WI38 (cell line): Measurements from ENCODE around the gene ANKMY1.
A peak's percentile ranks its signal among the peaks of the same experiment; 100 is the strongest.

Source experiments
- H3K4me3 ChIP-seq: 2 replicates; pipeline ENCODE4 v1.5.1; 2011; ENCODE audit warnings: low read depth, mild to moderate bottlenecking, control low read depth, low read length
- TF ChIP-seq, protein P1 (sequence below): IDR thresholded peaks from 2 replicates; pipeline ENCODE4 v1.5.1; 2012; ENCODE audit warnings: low read depth, mild to moderate bottlenecking, control low read depth, low read length

ANKMY1 gene

DNA sequence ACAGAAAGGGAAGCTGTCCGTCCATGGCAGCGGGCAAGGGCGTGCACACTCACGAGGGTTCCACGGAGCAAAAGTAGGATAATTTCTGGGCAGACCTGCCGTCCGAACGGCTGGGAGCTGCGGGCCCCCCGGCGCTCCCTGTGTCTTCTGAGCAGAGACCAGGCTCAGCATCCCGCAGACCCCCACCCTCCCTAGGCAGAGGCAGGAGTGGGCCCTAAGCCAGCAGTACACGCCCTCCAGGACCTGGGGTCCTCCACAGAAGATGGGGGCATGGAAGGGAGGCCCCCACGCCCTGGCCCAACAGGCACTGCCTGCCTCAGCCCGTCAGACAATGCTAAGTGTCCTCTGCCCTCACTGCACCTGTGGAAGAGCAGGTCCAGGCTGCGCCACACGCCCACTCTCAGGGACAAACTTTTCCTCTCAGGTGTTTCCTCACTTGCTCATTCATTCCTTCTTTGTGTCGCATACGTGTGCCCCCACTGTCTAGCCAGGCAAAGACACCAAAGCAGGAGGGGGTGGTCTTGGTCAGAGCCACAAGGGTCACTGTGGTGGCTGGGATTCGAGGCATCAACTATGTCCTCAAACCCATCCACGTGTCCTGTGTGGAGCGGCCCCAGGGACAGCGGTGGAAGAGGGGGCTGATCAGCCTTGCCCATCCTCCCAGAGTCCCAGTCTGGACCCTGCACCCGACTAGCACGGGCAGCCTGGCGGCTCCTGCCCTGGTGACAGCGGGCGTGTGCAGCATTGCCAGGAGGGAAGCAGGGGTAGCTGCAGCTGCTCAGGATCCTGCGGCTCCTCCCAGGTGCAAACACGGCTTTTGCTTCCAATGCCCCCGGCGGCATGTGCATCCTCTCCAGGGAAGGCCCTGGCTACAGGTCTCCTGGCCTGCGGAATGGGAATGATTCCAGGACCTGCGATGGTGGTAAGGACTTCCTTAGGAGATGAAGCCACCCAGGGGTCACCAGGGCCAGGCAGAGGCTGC is 124.7 kb downstream of the ANKMY1 start:
- TF ChIP-seq, protein P1, sequence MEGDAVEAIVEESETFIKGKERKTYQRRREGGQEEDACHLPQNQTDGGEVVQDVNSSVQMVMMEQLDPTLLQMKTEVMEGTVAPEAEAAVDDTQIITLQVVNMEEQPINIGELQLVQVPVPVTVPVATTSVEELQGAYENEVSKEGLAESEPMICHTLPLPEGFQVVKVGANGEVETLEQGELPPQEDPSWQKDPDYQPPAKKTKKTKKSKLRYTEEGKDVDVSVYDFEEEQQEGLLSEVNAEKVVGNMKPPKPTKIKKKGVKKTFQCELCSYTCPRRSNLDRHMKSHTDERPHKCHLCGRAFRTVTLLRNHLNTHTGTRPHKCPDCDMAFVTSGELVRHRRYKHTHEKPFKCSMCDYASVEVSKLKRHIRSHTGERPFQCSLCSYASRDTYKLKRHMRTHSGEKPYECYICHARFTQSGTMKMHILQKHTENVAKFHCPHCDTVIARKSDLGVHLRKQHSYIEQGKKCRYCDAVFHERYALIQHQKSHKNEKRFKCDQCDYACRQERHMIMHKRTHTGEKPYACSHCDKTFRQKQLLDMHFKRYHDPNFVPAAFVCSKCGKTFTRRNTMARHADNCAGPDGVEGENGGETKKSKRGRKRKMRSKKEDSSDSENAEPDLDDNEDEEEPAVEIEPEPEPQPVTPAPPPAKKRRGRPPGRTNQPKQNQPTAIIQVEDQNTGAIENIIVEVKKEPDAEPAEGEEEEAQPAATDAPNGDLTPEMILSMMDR: no peak

GRCh38 chr2:240432430-240432819 is 125.4 kb downstream of the ANKMY1 start:
- TF ChIP-seq, protein P1: no peak
- no peak overlapping the region for H3K4me3 ChIP-seq

More for the DNA sequence above, 124.7 kb downstream of the ANKMY1 start:
- H3K4me3 ChIP-seq: peak overlapping the region; percentile 71; the same call in 1 of the 2 replicates

DNA sequence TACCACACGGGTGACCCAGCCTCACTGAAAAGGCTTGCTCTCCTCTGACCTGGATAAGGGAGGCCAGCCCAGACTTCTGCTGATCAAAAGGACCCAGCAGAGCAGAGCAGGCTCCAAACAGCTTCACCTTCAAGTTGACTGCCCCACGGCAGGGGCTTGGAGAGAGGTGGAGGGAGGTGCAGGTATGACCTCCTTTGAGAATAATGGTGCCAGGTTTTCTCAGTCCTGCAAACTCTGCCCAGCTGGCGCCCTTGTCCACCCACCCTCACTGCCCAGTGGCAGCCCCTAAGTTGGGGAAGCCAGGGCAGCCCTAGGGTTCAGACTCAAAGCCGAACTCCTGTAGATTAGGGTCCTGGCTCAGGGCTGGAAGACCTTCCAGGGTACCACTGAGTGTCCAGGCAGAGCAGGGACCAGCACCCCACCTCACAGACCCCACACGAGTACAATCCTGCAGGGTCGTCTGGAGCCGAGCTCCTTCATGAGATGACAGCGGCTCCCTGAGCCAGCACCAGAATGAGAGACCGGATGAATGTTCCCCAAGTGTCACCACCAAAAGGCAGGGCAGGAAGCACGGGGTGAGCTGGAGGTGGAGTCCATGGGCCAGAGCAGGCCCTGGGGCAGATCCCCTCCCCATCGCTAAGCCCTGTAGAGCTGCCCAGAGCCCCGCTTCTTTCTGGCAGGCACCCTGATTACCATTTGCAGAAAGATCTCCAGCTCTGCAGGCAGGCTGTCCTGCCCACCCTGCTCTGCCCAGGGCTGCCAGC is 125.9 kb downstream of the ANKMY1 start:
- H3K4me3 ChIP-seq: no peak overlapping the region

DNA sequence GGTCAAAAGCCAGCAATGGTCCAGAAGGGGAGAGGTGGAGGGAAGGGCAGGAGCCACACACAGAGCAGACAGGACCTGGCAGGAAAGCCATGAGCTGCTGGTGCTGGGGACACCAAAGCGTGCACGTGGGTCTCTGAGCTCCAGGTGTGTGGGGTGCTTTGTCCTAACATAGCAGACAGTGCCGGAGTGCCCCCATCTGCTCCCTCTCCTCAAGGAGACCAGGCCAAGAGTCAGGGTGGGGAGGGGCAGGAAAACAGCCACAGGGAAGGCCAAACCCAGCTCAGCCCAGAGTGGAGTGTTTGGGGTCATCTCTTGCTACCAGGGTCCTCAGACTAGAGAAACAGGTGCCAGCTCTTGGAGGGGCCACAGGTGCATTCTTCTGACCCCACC is 126.5 kb downstream of the ANKMY1 start:
- TF ChIP-seq, protein P1: no peak
- no peak overlapping the region for H3K4me3 ChIP-seq

More for the DNA sequence above, 125.9 kb downstream of the ANKMY1 start:
- TF ChIP-seq, protein P1: no peak

- TF ChIP-seq, protein P1: no peak
Measured at GRCh38 chr2:240430595-240430994, 127.2 kb downstream of the ANKMY1 start.

GRCh38 chr2:240429872-240430491 is 127.8 kb downstream of the ANKMY1 start:
- no peak overlapping the region for H3K4me3 ChIP-seq
- TF ChIP-seq, protein P1: no peak

More at GRCh38 chr2:240430595-240430994, 127.2 kb downstream of the ANKMY1 start:
- no peak overlapping the region for H3K4me3 ChIP-seq
